GM21576 (cell line): ENCODE results near the gene CDK15.
A peak's percentile ranks its signal among the peaks of the same experiment; 100 is the strongest.
"Not testable (repeated sequence)": the region's sequence is repeated elsewhere in the genome, so short reads cannot be mapped to it uniquely, and the experiment has no call there.

Experiments
- ATAC-seq: cut with Tn5 transposase; IDR thresholded peaks from one replicate; pipeline ENCODE4 v1.9.1; 2021; ENCODE audit warnings: mild to moderate bottlenecking, moderate library complexity; ENCODE audit not compliant: unreplicated experiment

Gene CDK15

GRCh38 chr2:201828220-201828619, 21.9 kb downstream of the CDK15 start:
- ATAC-seq, result no peak

GRCh38 chr2:201830666-201831065, 24.3 kb downstream of the CDK15 start:
- no peak for ATAC-seq

- no peak for ATAC-seq
Observed at GRCh38 chr2:201831469-201831868, 25.1 kb downstream of the CDK15 start.

GRCh38 chr2:201833781-201834180, 27.4 kb downstream of the CDK15 start:
- no peak for ATAC-seq

- ATAC-seq, result no peak
Observed at GRCh38 chr2:201835066-201835465, 28.7 kb downstream of the CDK15 start.

- ATAC-seq, result no peak
Observed at GRCh38 chr2:201837391-201837790, 31.1 kb downstream of the CDK15 start.

- no peak for ATAC-seq
Observed at GRCh38 chr2:201837824-201838431, 31.6 kb downstream of the CDK15 start.

- no peak for ATAC-seq
Observed at GRCh38 chr2:201839727-201840126, 33.4 kb downstream of the CDK15 start.

- ATAC-seq, result no peak
Observed at GRCh38 chr2:201840726-201841125, 34.4 kb downstream of the CDK15 start.

- ATAC-seq, result no peak
Observed at GRCh38 chr2:201842131-201842860, 36.0 kb downstream of the CDK15 start.

GRCh38 chr2:201844922-201845321, 38.6 kb downstream of the CDK15 start:
- ATAC-seq, result not testable (repeated sequence)

- ATAC-seq, result no peak
Observed at GRCh38 chr2:201847481-201847880, 41.1 kb downstream of the CDK15 start.

- no peak for ATAC-seq
Observed at GRCh38 chr2:201852462-201852861, 46.1 kb downstream of the CDK15 start.

- no peak for ATAC-seq
Observed at GRCh38 chr2:201852878-201853415, 46.6 kb downstream of the CDK15 start.

- ATAC-seq, result no peak
Observed at GRCh38 chr2:201854221-201854801, 48.0 kb downstream of the CDK15 start.

GRCh38 chr2:201854841-201855240, 48.5 kb downstream of the CDK15 start:
- no peak for ATAC-seq

GRCh38 chr2:201855356-201855755, 49.0 kb downstream of the CDK15 start:
- ATAC-seq, result no peak

GRCh38 chr2:201857326-201857725, 51.0 kb downstream of the CDK15 start:
- no peak for ATAC-seq

- no peak for ATAC-seq
Observed at GRCh38 chr2:201858281-201859184, 52.2 kb downstream of the CDK15 start.

GRCh38 chr2:201859949-201860348, 53.6 kb downstream of the CDK15 start:
- no peak for ATAC-seq

- ATAC-seq, result peak; percentile 72
Observed at GRCh38 chr2:201860636-201861066, 54.3 kb downstream of the CDK15 start.
